GM12878 (cell line): ENCODE data around the gene ACTL10. TPM values are rescaled to one million over a fixed set of nuclear protein-coding genes. Genes with fewer than 3 reads are reported as not detected.

Experiments used
- ATAC-seq: fragments of 200-7000 bp; cut with Tn5 transposase; 3 replicates; pipeline ENCODE4 v1.9.1; 2020; ENCODE audit warnings: mild to moderate bottlenecking, moderate library complexity
- BruUV-seq: library from RNA; stranded (reverse); fragments of 400-500 nt; replicated peaks from 2 replicates; lab custom pipeline; 2021; lab: Mats Ljungman, UMichigan
- CTCF ChIA-PET: fragments of 300-600 bp; sonication (Branson Sonifier 250); formaldehyde crosslinking; extraction: SDS; loops from one replicate; lab custom pipeline; 2021; ENCODE audit warnings: inconsistent platforms; lab: Yijun Ruan, JAX
- POLR2A ChIA-PET: fragments of 350-600 bp; formaldehyde crosslinking; extraction: SDS; loops from one replicate; lab custom pipeline; 2021; ENCODE audit warnings: inconsistent platforms; lab: Charles Lee
- RAD21 ChIA-PET: fragments of 300-600 bp; sonication (Branson Sonifier 250); formaldehyde crosslinking; loops from one replicate; lab custom pipeline; 2023; ENCODE audit warnings: antibody characterized with exemption; ENCODE audit not compliant: unreplicated experiment; lab: Charles Lee
- SMC1A ChIA-PET: fragments of 300-600 bp; sonication (Branson Sonifier 250); formaldehyde crosslinking; loops from one replicate; lab custom pipeline; 2023; ENCODE audit not compliant: unreplicated experiment, uncharacterized antibody; lab: Charles Lee
- DNase-seq: peaks from one replicate; pipeline ENCODE4 v3.0.0-alpha.2; 2011; ENCODE audit warnings: low read depth, low spot score
- FAIRE-seq: peaks from 3 replicates; lab custom pipeline; 2011; peaks lifted over from hg19 to GRCh38; lab: Jason Lieb, UNC
- H2AFZ ChIP-seq: 2 replicates; pipeline ENCODE4 v1.6.0; 2011; ENCODE audit warnings: low read depth, low read length, control low read depth; ENCODE audit not compliant: control insufficient read depth
- H3K27ac ChIP-seq: 2 replicates; pipeline ENCODE4 v1.5.1; 2011; ENCODE audit warnings: control low read depth; ENCODE audit not compliant: control insufficient read depth, insufficient read depth
- H3K27me3 ChIP-seq, 2 experiments: replicated peaks in 1 of 2; 2 replicates each; pipeline versions ENCODE4 v1.6.0 to v1.6.1; 2011; ENCODE audit warnings: low read length in 1 of 2; ENCODE audit not compliant: control insufficient read depth in 2 of 2, insufficient read depth in 2 of 2
- H3K36me3 ChIP-seq, 2 experiments: 2 replicates each; pipeline ENCODE4 v1.5.1; 2011; ENCODE audit warnings: low read length in 1 of 2; ENCODE audit not compliant: control insufficient read depth in 2 of 2, insufficient read depth in 2 of 2
- H3K4me1 ChIP-seq: 2 replicates; pipeline ENCODE4 v1.6.1; 2011; ENCODE audit warnings: mild to moderate bottlenecking, low read length, moderate library complexity, mixed read lengths; ENCODE audit not compliant: control insufficient read depth, insufficient read depth
- H3K4me2 ChIP-seq: 2 replicates; pipeline ENCODE4 v1.6.0; 2011; ENCODE audit warnings: control low read depth; ENCODE audit not compliant: control insufficient read depth, insufficient read depth
- H3K4me3 ChIP-seq: fragments of 200-600 bp; sonication (generic); 2 replicates; pipeline ENCODE4 v1.5.1; 2016
- H3K79me2 ChIP-seq: 2 replicates; pipeline ENCODE4 v1.6.0; 2011; ENCODE audit warnings: low read length; ENCODE audit not compliant: control insufficient read depth, insufficient read depth
- H3K9ac ChIP-seq: 2 replicates; pipeline ENCODE4 v1.8.0; 2011; ENCODE audit warnings: low read length, control low read depth, mixed read lengths; ENCODE audit not compliant: control insufficient read depth, insufficient read depth
- H3K9me3 ChIP-seq: replicated peaks from 3 replicates; pipeline ENCODE4 v1.5.1; 2011; ENCODE audit warnings: mild to moderate bottlenecking, low read length; ENCODE audit not compliant: control insufficient read depth, insufficient read depth
- H4K20me1 ChIP-seq: 2 replicates; pipeline ENCODE4 v1.6.0; 2011; ENCODE audit not compliant: control insufficient read depth, insufficient read depth
- ATF3 ChIP-seq: IDR thresholded peaks from 2 replicates; pipeline ENCODE4 v1.6.1; 2011; ENCODE audit warnings: low read depth, mild to moderate bottlenecking, low read length, moderate library complexity, borderline replicate concordance; ENCODE audit errors: extremely low read depth
- BCL11A ChIP-seq: IDR thresholded peaks from 2 replicates; pipeline ENCODE4 v1.6.1; 2011; ENCODE audit warnings: low read depth, low read length
- CBFB ChIP-seq: IDR thresholded peaks from 2 replicates; pipeline ENCODE4 v1.6.1; 2016; ENCODE audit warnings: antibody characterized with exemption, low read depth
- CBX5 ChIP-seq: sonication (generic); IDR thresholded peaks from 2 replicates; pipeline ENCODE4 v1.6.1; 2016; ENCODE audit warnings: low read depth, moderate library complexity, mild to moderate bottlenecking, inconsistent platforms
- EED ChIP-seq: sonication (generic); IDR thresholded peaks from 2 replicates; pipeline ENCODE4 v1.6.1; 2016; ENCODE audit warnings: antibody characterized with exemption, low read depth
- HDAC6 ChIP-seq: fragments of 200-600 bp; sonication (generic); IDR thresholded peaks from one replicate; pipeline ENCODE4 v1.8.0; 2017; ENCODE audit warnings: antibody characterized with exemption; ENCODE audit not compliant: unreplicated experiment
- HDGF ChIP-seq: fragments of 450-650 bp; IDR thresholded peaks from 2 replicates; pipeline ENCODE4 v1.6.1; 2016; ENCODE audit warnings: antibody characterized with exemption
- NFXL1 ChIP-seq: fragments of 450-650 bp; IDR thresholded peaks from 2 replicates; pipeline ENCODE4 v1.6.1; 2017; ENCODE audit warnings: antibody characterized with exemption, mild to moderate bottlenecking, borderline replicate concordance
- NRF1 ChIP-seq: conservative IDR thresholded peaks from 2 replicates; pipeline ENCODE4 v1.6.1; 2011; ENCODE audit warnings: mild to moderate bottlenecking, low read depth, low read length, improper control_type of control experiment
- RAD21 ChIP-seq: IDR thresholded peaks from 2 replicates; pipeline ENCODE4 v1.6.1; 2011; ENCODE audit warnings: mild to moderate bottlenecking, low read depth, low read length, moderate library complexity; ENCODE audit not compliant: insufficient read depth
- RCOR1 ChIP-seq: conservative IDR thresholded peaks from 2 replicates; pipeline ENCODE4 v1.6.1; 2012; ENCODE audit warnings: low read depth, low read length, improper control_type of control experiment
- RFX5 ChIP-seq: IDR thresholded peaks from 2 replicates; pipeline ENCODE4 v1.6.1; 2011; ENCODE audit warnings: low read depth, low read length, improper control_type of control experiment
- SREBF2 ChIP-seq: IDR thresholded peaks from 2 replicates; pipeline ENCODE4 v1.6.1; 2012; ENCODE audit warnings: mild to moderate bottlenecking, low read length
- SUPT20H ChIP-seq: IDR thresholded peaks from 2 replicates; pipeline ENCODE4 v1.6.1; 2011; ENCODE audit warnings: low read depth, mild to moderate bottlenecking, low read length, moderate library complexity, borderline replicate concordance; ENCODE audit not compliant: control insufficient read depth
- ZBTB40 ChIP-seq: fragments of 450-650 bp; IDR thresholded peaks from 2 replicates; pipeline ENCODE4 v1.6.1; 2016; ENCODE audit warnings: mild to moderate bottlenecking, moderate library complexity, borderline replicate concordance
- ZNF24 ChIP-seq: fragments of 450-650 bp; IDR thresholded peaks from 2 replicates; pipeline ENCODE4 v1.6.1; 2017; ENCODE audit warnings: antibody characterized with exemption, mild to moderate bottlenecking
- WGBS: methylation state at CpG from one replicate; pipeline ENCODE4 v1.1.6; 2016; ENCODE audit warnings: low lambda C conversion rate; ENCODE audit not compliant: insufficient replicate concordance, insufficient coverage; ENCODE audit errors: missing lambda C conversion rate; 5-methylcytosine and 5-hydroxymethylcytosine counted together
- in situ Hi-C: fragments of 300-500 bp; cut with MboI; formaldehyde crosslinking; loops from 9 replicates; pipeline ENCODE4 v1.14.3; 2018; ENCODE audit warnings: mixed read lengths
- intact Hi-C: fragments of 100-400 bp; cut with micrococcal nuclease; formaldehyde crosslinking; loops from one replicate; pipeline ENCODE4 v1.14.2; 2022; ENCODE audit not compliant: unreplicated experiment
- polyA plus RNA-seq, 11 experiments: library from polyadenylated mRNA; depleted of rRNA in 4 of 11; unstranded in 6 of 11; stranded (reverse) in 5 of 11; fragments of >200 nt; fragmentation: Nextera tagmentation in 4 of 11; fragmentation: Illumina TruSeq in 1 of 11; extraction: Ambion mirVana in 4 of 11; extraction: Trizol in 1 of 11; gene quantifications; 1 replicate in 1 of 11; 2 replicates in 10 of 11; pipeline versions ENCODE4 v1.2.1 to v1.2.3, GENCODE V29; 2011 to 2016; ENCODE audit warnings: inconsistent platforms in 2 of 11, missing spikeins in 2 of 11, low read depth in 1 of 11
- total RNA-seq, 4 experiments: library from RNA; depleted of rRNA in 3 of 4; stranded (reverse); fragments of >200 nt in 3 of 4; fragmentation: Illumina TruSeq in 1 of 4; extraction: Trizol in 1 of 4; gene quantifications; 2 replicates each; pipeline versions ENCODE4 v1.2.1 to v1.2.3, GENCODE V29; 2013 to 2021
- TF ChIP-seq, protein P1 (sequence below): fragments of 450-650 bp; IDR thresholded peaks from 2 replicates; pipeline ENCODE4 v1.6.1; 2017; ENCODE audit warnings: mild to moderate bottlenecking

ACTL10 gene
- total and polyA plus RNA-seq, 10 of the 15 experiments (the other 5 are each of a cell fraction or from before 2014, with no cell fraction given), result 0.12 to 5.0 (median 0.89) TPM

- no peak for TF ChIP-seq EED
- TF ChIP-seq SUPT20H, result no peak
Measured at GRCh38 chr20:33648396-33649004, 18.2 kb upstream of the ACTL10 start (continued).

- H3K9ac ChIP-seq, result no peak overlapping the region
- no peak overlapping the region for H2AFZ ChIP-seq
- SMC1A ChIA-PET, result interaction anchor here (0.9 to 1.2 kb wide), 2 partner anchors 49 to 53 kb away, joined by 3 to 4 read pairs; no protein-coding TSS in a partner anchor
- ATAC-seq (no peak), FAIRE-seq (no peak), DNase-seq (no peak)
- no TSS peak for BruUV-seq
- intact Hi-C loops, result no loop called here
- RAD21 ChIA-PET, result no interaction called here
- POLR2A ChIA-PET, result no interaction called here
- H3K27me3 ChIP-seq, result peaks cover 0 to 2% of the 10 kb centered on the region in 2 experiments; a peak in 2 of 4 replicates
- in situ Hi-C loops, result no loop called here
- 87% methylated on average over 19 of the region's 19 CpGs for WGBS
- peaks cover 4% of the 10 kb centered on the region; the same call in 1 of the 2 replicates for H4K20me1 ChIP-seq
- no peak overlapping the region for H3K27ac ChIP-seq
- no peak for TF ChIP-seq NFXL1
- no peak for TF ChIP-seq NRF1
- TF ChIP-seq CBFB, result no peak
- no peak for TF ChIP-seq RFX5
- TF ChIP-seq, protein P1, sequence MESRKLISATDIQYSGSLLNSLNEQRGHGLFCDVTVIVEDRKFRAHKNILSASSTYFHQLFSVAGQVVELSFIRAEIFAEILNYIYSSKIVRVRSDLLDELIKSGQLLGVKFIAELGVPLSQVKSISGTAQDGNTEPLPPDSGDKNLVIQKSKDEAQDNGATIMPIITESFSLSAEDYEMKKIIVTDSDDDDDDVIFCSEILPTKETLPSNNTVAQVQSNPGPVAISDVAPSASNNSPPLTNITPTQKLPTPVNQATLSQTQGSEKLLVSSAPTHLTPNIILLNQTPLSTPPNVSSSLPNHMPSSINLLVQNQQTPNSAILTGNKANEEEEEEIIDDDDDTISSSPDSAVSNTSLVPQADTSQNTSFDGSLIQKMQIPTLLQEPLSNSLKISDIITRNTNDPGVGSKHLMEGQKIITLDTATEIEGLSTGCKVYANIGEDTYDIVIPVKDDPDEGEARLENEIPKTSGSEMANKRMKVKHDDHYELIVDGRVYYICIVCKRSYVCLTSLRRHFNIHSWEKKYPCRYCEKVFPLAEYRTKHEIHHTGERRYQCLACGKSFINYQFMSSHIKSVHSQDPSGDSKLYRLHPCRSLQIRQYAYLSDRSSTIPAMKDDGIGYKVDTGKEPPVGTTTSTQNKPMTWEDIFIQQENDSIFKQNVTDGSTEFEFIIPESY, result no peak
- TF ChIP-seq ZBTB40, result no peak
- no peak for TF ChIP-seq RAD21
- no peak for TF ChIP-seq EED
- no peak for TF ChIP-seq SREBF2
- no peak for TF ChIP-seq HDGF
- no peak for TF ChIP-seq ZNF24
- TF ChIP-seq HDAC6, result no peak
- TF ChIP-seq RCOR1, result no peak
- TF ChIP-seq BCL11A, result no peak
- no peak for TF ChIP-seq ATF3
- no peak for TF ChIP-seq CBX5
- CTCF ChIA-PET, result interaction anchor here (0.7 kb wide), 1 partner anchor 387 kb away, joined by 4 read pairs; no protein-coding TSS in a partner anchor
- H3K79me2 ChIP-seq, result no peaks in the 10 kb centered on the region
- H3K4me3 ChIP-seq, result no peak overlapping the region
- no peaks in the 10 kb centered on the region for H3K9me3 ChIP-seq
- no peak overlapping the region for H3K4me2 ChIP-seq
- H3K4me1 ChIP-seq, result peaks cover 38% of the 10 kb centered on the region
- H3K36me3 ChIP-seq, result 0 out of 4 replicates have a peak, but pooled peaks cover 0 to 3% of the 10 kb centered on the region in 2 experiments
Measured at GRCh38 chr20:33649201-33649681, 17.5 kb upstream of the ACTL10 start.
